ENCODE data around the gene CD4. TPM values are rescaled to one million over a fixed set of nuclear protein-coding genes. Genes with fewer than 3 reads are reported as not detected.

CD4 gene
- 0.15 and 2.2 TPM in 2 replicates for total RNA-seq

DNA sequence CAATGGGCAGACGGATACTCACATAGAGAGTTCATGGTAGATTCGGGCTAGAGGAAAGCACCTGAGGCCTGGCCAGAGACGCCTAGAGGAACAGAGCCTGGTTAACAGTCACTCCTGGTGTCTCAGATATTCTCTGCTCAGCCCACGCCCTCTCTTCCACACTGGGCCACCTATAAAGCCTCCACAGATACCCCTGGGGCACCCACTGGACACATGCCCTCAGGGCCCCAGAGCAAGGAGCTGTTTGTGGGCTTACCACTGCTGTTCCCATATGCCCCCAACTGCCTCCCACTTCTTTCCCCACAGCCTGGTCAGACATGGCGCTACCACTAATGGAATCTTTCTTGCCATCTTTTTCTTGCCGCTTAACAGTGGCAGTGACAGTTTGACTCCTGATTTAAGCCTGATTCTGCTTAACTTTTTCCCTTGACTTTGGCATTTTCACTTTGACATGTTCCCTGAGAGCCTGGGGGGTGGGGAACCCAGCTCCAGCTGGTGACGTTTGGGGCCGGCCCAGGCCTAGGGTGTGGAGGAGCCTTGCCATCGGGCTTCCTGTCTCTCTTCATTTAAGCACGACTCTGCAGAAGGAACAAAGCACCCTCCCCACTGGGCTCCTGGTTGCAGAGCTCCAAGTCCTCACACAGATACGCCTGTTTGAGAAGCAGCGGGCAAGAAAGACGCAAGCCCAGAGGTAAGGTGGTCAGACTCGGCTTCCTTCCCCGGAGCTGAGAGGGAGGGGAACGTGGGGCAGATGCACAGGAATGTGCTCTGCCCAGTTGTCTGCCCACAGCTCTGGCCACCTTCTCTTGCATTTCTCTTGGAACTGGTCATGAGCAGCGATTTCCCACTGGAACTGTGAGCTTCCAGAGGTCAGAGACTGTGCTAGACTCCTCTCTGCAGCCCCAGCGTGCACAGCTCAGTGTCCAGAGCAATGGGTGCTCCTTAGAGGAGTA is at the start of gene CD4:
TSS of gene CD4 (plus strand) at position 557 of the 953 bp plus-strand sequence. CDS start 10,611 bp downstream, outside the sequence.

DNA sequence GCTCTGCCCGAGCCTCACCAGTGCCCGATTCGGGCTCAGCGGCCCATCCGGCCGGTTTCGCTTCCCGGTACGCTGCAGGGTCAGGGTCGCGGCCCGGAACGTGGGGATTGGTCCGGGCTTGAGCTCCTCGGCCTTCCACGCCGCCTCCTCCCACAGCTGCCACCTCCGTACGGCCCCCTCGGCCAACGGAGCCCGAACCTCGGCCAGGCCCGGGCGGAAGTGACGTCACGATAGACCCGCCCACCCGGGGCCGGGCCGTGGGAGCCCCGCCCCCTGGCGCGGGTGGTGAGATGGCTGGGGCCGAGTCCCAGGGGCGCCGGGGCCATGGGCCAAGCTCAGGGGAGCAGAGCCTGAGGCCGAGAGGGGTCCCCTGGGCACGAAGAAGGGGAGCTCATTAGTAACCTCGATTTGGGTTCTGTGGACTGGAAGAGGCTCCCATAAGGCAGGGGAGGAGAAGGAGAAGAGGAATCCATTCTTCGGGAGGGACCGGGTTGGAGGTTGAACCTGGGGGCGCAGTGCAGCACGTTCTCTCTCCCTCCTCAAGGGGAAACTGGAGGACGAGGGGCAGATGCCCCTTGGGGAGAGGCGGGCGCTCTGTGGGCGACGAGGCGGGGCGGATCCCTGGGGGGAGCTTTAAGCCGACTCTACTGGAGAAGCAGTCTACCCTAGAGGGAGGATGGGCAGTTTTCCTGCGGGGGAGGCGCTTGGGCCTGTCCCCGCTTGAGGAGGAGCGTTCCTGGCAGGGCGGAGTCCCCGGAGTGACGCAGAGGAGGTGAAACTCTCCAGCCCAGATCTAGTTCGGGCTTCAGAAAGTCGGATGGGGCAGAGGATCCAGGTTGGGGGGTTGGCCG is 36.2 kb upstream of the CD4 start, which contains the start of gene MLF2:
TSS of gene MLF2 (minus strand) at position 221 of the 851 bp plus-strand sequence. CDS start 807 bp downstream, outside the sequence.

DNA sequence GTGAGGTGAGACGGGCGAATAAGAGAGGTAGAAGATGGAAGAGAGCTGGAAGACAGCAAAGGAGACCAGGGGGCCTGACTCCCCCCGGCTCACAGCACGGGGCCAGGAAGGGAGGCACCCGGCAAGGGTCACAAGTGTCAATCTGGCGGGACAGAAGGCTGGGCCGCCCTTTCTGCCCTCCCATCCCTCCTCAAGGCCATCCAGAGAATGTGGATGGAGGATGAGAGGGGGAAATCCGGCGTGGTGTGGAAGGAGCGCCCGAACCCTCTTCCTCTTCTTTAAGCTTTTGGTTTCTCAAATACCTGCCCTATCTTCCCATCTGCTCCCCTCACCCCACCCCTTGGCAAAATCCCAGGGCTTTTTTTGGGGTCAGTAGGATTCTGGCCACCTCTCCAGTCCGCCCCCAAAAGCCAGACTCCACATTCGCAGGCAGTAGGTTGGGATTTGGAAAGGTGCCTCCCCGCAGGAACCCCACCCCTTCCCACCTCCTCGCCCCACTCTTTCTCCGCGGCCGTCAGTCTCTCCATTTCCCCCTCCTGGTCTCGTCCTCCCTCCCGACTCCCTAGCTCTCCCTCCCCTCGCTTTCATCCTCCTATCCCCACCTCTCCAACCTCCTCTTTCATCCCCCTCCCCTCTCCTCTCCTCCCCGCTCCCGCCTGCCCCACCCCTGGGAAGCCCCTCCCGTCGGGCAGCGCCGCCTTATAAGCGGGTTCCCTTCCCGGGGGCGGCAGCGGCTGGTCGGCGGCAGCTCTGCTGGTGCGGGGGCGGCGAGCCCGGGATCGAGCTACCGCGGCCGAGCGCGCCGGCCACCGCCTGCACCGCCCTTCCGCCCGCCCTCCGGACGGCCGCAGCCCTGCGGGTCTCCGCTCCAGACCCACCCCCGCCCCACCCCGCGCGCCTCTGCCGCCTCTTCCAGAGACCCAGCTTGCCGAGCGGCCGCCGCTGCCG is 23.4 kb upstream of the CD4 start, which contains the start of gene PTMS:
TSS of gene PTMS (plus strand) at position 730 of the 948 bp plus-strand sequence. CDS start 343 bp downstream, outside the sequence.

DNA sequence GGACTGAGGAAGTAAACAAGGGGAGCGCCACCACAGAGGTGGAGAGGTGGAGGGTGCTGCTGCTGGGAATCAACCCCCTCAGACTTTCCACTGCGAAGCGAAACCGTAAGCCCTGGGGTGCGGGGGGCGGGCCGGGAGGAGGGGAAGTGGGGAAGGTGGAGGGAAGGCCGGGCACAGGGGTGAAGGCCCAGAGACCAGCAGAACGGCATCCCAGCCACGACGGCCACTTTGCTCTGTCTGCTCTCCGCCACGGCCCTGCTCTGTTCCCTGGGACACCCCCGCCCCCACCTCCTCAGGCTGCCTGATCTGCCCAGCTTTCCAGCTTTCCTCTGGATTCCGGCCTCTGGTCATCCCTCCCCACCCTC is 17.0 kb upstream of the CD4 start, which contains the start of gene LAG3:
TSS of gene LAG3 (plus strand) at position 190 of the 365 bp plus-strand sequence. CDS start 333 bp downstream, outside the sequence.

DNA sequence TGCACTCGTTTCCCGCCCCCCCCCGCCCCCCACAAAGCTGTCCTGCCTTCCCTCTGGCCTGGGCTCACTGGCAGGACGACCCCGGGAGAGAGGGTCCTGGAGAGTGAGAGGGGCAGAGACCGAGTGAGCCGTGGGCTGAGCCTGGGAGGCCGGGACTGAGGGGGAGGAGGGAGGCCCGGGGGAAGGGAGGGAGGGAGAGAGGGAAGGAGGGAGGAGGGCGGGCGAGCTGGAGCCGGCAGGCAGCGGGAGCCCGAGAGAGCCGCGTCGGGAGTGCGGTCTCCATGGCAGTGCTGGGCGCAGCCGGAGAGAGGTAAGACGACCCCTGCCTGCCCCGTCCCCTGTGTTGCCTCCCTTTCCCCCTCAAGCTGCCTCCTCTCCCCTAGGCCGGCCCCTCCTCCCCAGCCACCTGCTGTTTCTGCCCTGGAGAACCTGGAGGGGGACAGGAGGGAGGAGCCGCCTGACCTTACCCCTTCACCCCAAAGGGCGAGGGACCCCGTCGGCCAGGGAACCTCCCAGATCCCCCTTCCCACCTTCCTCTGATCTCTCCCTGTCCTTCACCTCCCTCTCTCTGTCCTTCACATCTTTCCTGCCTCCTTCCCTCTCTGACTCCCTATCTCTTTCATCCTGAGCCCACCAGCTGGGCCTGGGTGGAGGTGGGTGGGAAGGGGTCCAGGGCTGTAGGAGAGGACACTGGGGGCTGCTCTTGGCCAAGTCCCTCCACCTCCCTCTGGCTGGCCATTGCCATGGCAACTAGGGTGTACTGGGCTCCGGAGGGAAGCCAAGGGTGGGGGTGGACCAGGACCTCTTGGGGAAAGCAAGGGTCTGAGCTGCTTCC is 32.5 kb downstream of the CD4 start, which contains the start of gene GPR162:
TSS of gene GPR162 (plus strand) at position 231 of the 835 bp plus-strand sequence. CDS start 2,078 bp downstream, outside the sequence.

DNA sequence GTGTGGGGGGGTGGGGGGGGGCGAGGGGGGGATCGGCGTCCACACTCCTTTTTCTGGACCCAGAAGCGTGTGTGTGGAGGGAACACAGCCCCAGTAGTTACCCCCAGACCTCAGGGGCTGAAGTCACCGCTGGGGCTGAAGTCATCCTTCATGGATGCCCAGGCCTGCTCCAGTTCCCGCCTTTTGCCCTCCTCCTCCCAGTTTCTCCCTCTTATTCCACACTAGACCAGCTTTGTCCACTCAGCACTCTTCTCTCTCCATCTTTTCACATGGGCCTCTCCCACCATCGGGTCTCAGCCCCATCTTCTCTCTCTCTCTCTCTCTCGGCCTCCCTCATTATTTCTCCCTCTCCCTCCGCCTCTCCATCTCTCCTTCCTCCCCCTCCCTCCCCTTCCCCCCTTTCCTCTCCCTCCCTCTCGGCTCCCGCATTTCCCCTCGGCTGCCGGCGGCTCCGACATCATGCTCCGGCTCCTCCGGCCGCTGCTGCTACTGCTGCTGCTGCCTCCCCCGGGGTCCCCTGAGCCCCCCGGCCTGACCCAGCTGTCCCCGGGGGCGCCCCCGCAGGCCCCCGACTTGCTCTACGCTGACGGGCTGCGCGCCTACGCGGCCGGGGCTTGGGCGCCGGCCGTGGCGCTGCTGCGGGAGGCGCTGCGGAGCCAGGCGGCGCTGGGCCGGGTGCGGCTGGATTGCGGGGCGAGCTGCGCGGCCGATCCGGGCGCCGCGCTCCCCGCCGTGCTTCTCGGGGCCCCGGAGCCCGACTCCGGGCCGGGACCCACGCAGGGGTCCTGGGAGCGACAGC is 38.9 kb downstream of the CD4 start, which contains the start of gene P3H3:
TSS of gene P3H3 (plus strand) at position 426 of the 799 bp plus-strand sequence. CDS start at position 460, 34 bp downstream.

DNA sequence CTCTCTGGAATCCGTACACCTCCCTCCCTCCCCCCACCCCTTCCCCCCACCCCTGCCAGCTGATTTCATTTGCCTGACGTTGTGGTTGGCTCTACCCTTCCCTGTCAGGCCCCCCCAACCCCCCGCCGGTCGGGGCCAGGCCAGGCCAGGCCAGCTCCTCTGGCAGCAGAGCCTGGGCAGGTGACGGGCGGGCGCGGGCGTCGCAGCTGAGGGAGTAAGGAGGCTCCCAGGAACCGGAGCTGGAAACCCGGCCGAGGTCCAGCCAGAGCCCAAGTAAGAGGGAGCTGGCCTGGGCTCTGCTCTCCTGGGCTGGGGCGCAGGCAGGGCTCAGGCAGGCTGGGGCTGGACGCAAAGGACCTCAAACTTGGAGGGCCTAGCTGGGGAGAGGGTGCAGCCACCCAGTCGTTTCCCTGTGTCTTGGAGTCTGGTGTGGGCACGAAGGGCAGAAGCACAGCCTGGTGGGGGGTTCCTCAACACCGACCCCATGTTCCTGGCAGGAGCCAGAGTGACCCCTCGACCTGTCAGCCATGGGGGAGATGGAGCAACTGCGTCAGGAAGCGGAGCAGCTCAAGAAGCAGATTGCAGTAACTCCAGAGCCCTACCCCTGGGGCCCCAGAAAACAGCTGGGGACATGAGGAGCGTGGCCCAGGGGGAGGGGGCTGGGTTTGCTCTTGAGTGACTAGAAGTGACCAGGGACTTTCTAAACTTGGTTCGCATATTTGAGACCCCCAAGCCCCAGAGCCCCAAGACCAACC is 51.6 kb downstream of the CD4 start, which contains the start of gene GNB3:
TSS of gene GNB3 (plus strand) at position 165 of the 755 bp plus-strand sequence. CDS start at position 528, 363 bp downstream.

DNA sequence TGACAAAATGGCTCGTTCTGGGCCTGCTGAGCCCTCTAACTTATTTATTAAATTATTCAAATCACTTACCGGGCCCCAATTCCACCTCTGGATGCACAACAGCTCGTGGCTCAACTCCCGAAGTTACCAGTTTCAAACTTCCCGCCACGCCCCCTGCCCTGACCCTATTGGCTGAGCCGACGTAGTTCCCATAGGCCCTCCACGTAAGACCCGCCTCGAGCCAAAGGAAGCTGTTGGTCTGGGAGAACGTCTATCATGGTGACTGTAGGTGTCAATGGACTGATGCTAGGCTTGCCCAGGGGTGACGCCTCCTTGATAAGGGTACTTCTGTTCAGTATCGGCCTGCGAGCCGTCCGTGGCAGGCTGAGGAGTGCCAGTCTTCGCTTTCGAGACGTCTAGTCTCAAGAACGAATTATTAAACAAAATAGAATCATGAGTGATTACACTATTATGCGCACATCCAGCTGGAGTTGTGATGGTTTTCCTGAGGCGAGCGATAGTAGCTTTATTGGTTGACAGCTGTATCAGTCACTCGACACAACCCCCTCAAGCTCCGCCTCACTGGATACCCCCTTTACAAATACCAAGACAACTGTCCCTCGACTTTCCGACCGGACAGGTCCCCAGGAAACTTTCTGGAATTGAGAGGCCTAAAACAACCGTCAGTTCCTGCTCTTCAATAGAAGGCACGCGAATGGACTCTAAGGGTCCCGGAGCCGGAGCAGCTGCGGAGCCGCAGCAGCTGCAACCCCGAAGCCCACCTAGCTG is 62.0 kb downstream of the CD4 start, which contains the start of gene CDCA3:
TSS of gene CDCA3 (minus strand) at position 134 of the 768 bp plus-strand sequence. CDS start 334 bp downstream, outside the sequence.

DNA sequence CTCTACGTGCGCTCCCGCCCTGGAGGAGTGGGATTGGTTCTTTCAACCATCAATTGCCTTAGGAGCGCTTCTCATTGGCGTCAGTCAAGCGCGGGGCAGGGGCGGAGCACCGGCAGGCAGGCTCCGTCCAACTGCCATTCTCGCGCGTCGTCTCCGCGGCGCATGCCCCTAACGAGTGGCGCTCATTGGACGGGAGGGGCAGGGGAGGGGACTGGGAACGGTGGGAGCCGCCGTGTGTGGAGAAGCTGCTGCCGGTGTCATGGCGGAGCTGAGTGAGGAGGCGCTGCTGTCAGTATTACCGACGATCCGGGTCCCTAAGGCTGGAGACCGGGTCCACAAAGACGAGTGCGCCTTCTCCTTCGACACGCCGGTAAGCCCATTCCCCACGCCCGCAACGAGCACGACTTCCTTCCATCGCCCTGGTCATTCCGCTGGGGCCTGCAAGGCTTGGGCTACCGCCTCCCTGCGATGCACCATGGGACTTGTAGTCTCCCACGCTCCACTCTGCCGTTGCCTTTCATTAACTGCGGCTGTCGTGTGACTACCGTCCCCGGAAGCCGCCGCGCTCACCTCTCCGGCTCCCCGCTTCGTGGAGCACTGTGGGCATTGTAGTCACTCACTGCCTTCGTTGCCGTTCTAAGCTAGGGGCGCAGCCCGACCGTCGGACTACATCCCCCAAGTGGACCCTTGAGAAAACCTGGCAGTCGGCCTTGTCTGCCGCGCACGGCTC is 62.8 kb downstream of the CD4 start, which contains the start of gene USP5:
TSS of gene USP5 (plus strand) at position 230 of the 730 bp plus-strand sequence. CDS start at position 260, 30 bp downstream.

DNA sequence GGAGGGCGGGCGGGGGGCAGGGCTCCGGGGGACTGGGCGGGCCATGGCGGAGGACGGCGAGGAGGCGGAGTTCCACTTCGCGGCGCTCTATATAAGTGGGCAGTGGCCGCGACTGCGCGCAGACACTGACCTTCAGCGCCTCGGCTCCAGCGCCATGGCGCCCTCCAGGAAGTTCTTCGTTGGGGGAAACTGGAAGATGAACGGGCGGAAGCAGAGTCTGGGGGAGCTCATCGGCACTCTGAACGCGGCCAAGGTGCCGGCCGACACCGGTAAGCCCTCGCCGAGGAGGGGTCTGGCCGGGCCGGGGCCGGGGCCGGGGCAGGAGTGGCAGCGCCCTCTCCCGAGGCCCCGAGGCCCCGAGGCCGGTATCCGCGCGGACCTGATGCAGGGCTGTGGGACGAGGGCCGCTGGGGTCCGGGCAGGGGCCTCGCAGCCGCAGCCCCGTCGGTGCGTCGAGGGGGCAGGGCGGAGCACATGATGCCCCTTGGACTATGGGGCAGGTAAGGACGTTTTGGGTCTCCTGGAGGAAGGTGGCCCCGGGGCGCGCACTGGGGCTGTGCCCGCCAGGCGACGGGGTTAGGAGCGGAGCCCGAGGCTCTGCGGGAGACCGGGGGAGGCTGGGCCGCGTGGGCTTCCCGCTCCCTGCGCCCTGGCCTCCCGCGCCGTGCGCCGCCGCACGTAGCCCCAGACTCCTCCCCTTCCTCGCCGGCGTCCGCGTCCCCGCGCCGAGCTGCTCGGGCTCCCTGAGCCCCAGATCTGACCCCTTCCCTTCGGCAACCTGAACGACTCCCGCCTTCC is 78.3 kb downstream of the CD4 start, which contains the start of gene TPI1:
TSS of gene TPI1 (plus strand) at position 119 of the 798 bp plus-strand sequence. CDS start at position 155, 36 bp downstream.

Other genes starting within 250 kb of the CD4 start
- 21.7 and 22.2 TPM in 2 replicates for gene IFFO1, start 233.5 kb upstream of the CD4 start, total RNA-seq
- gene NOP2, start 221.2 kb upstream of the CD4 start, total RNA-seq = 14.4 and 20.0 TPM in 2 replicates
- gene CHD4, start 182.1 kb upstream of the CD4 start, total RNA-seq = 255 and 275 TPM in 2 replicates
- not detected in 2 replicates for gene LPAR5, start 153.6 kb upstream of the CD4 start, total RNA-seq
- gene ACRBP, start 142.1 kb upstream of the CD4 start, total RNA-seq = 0.29 and 0.50 TPM in 2 replicates
- gene ING4, start 126.4 kb upstream of the CD4 start, total RNA-seq = 39.7 and 53.5 TPM in 2 replicates
- 12.7 and 13.2 TPM in 2 replicates for gene ZNF384, start 100.2 kb upstream of the CD4 start, total RNA-seq
- gene PIANP, start 88.7 kb upstream of the CD4 start, total RNA-seq = 0.33 and 1.0 TPM in 2 replicates
- 83.2 and 106 TPM in 2 replicates for gene COPS7A, start 65.5 kb upstream of the CD4 start, total RNA-seq
- 178 and 182 TPM in 2 replicates for gene MLF2, start 36.4 kb upstream of the CD4 start, total RNA-seq
- 39.2 and 99.2 TPM in 2 replicates for gene PTMS, start 23.2 kb upstream of the CD4 start, total RNA-seq
- gene LAG3, start 17.0 kb upstream of the CD4 start, total RNA-seq = 0.15 and 0.17 TPM in 2 replicates
- 6.1 and 6.8 TPM in 2 replicates for gene GPR162, start 32.3 kb downstream of the CD4 start, total RNA-seq
- 121 and 150 TPM in 2 replicates for gene P3H3, start 38.9 kb downstream of the CD4 start, total RNA-seq
- 1.7 and 2.9 TPM in 2 replicates for gene GNB3, start 51.4 kb downstream of the CD4 start, total RNA-seq
- gene CDCA3, start 61.8 kb downstream of the CD4 start, total RNA-seq = 3.3 and 25.9 TPM in 2 replicates
- gene USP5, start 62.6 kb downstream of the CD4 start, total RNA-seq = 97.8 and 134 TPM in 2 replicates
- 1,080 and 1,447 TPM in 2 replicates for gene TPI1, start 78.0 kb downstream of the CD4 start, total RNA-seq
- 6.3 and 14.1 TPM in 2 replicates for gene SPSB2, start 83.8 kb downstream of the CD4 start, total RNA-seq
- 13.2 and 14.9 TPM in 2 replicates for gene LRRC23, start 115.3 kb downstream of the CD4 start, total RNA-seq
- 20.1 and 29.3 TPM in 2 replicates for gene ENO2, start 125.1 kb downstream of the CD4 start, total RNA-seq
- gene ATN1, start 138.4 kb downstream of the CD4 start, total RNA-seq = 16.9 and 31.9 TPM in 2 replicates
- not detected in 2 replicates for gene RNU7-1, start 154.3 kb downstream of the CD4 start, total RNA-seq
- gene C12orf57, start 154.5 kb downstream of the CD4 start, total RNA-seq = 61.5 and 94.6 TPM in 2 replicates
- under 0.01 TPM in 1 of 2 replicates, not detected in the other for gene PTPN6, start 161.8 kb downstream of the CD4 start, total RNA-seq
- 176 and 184 TPM in 2 replicates for gene PHB2, start 181.1 kb downstream of the CD4 start, total RNA-seq
- 35.2 and 55.0 TPM in 2 replicates for gene EMG1, start 181.4 kb downstream of the CD4 start, total RNA-seq
- gene LPCAT3, start 228.9 kb downstream of the CD4 start, total RNA-seq = 15.1 and 17.9 TPM in 2 replicates